Measurements from ENCODE around the gene FGFBP3.

The FGFBP3 gene, protein sequence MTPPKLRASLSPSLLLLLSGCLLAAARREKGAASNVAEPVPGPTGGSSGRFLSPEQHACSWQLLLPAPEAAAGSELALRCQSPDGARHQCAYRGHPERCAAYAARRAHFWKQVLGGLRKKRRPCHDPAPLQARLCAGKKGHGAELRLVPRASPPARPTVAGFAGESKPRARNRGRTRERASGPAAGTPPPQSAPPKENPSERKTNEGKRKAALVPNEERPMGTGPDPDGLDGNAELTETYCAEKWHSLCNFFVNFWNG

DNA sequence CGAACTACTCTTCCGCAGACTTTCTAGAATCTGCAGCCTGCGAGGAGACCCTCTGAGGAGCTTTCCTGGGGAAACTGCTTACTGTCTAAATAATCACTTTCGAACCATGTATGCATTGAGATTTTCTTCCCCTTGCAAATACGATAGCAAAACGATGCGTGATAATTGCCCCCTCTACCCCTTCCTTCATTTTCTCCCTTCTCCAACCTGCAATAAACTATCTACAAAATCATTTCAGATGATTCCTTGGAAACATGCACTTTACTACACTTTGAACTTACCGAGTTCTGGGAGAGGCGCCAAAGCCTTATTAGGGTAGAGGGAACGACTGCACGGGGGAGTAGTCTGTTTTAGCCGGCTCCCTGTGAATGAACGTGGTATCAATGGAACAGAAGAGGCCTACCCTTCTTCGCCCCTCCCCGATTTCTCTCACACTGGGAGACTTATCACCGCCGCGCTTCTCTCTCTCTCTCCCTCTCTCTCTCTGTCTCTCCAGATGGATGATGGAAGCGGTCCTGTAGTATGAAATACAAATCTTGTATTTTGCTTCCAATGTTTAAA lies at the start of gene FGFBP3:
FGFBP3 (minus strand) TSS at position 370 of the 561 bp plus-strand sequence. CDS start 517 bp downstream, outside the sequence.
- peak within 1 kb of the TSS; percentile 71 for H3K4me3 ChIP-seq (ENCODE audit: low read length)
- TF ChIP-seq, protein P1, sequence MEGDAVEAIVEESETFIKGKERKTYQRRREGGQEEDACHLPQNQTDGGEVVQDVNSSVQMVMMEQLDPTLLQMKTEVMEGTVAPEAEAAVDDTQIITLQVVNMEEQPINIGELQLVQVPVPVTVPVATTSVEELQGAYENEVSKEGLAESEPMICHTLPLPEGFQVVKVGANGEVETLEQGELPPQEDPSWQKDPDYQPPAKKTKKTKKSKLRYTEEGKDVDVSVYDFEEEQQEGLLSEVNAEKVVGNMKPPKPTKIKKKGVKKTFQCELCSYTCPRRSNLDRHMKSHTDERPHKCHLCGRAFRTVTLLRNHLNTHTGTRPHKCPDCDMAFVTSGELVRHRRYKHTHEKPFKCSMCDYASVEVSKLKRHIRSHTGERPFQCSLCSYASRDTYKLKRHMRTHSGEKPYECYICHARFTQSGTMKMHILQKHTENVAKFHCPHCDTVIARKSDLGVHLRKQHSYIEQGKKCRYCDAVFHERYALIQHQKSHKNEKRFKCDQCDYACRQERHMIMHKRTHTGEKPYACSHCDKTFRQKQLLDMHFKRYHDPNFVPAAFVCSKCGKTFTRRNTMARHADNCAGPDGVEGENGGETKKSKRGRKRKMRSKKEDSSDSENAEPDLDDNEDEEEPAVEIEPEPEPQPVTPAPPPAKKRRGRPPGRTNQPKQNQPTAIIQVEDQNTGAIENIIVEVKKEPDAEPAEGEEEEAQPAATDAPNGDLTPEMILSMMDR (IDR thresholded peaks at IDR 0.05; ENCODE audit: insufficient read depth, low read depth, low read length, missing control alignments), result no peak
- peak; percentile 46 for DNase-seq (ENCODE audit: low read depth)

DNA sequence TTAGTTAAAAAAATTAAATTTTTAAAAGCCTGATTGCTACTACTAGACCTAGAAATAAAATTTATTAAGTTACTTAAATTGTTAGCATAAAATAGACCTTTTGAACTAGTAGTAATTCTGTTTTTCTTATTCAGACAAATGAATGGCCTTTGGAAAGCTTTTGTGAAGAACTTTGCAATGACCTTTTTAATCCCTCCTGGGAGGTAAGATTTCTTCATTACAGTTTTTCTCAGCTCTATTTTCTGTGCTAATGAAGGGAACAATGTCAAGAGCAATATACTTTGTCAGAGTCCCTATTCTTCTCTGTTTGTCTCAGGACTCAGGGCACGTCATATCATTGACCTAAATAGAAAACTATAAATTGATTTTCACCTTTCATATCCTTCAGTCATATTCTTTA lies 47.8 kb upstream of the FGFBP3 start:
- DNase-seq (ENCODE audit: low read depth), result no peak
- H3K4me3 ChIP-seq (ENCODE audit: low read length), result no peak overlapping the region
- TF ChIP-seq, protein P1 (IDR thresholded peaks at IDR 0.05; ENCODE audit: insufficient read depth, low read depth, low read length, missing control alignments), result no peak

DNA sequence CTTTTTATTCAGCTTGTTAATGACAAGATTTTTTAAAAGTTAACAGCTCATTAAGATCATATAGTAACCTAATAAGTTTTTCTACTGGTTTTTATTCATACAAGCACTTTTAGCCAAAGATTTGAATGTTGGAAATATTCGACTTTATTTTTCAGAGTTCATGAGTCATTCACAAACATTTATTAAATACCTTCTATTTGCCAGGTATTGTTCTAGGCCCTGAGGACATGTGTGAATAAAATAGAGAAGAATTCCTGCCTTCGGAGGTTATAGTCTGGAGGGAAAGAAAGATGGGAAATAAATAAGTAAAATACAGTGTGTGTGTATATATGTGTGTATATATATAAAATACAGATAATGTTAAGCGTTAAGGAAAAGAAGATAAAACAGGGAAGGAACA lies 45.8 kb upstream of the FGFBP3 start:
- H3K4me3 ChIP-seq (ENCODE audit: low read length), result no peak overlapping the region
- TF ChIP-seq, protein P1 (IDR thresholded peaks at IDR 0.05; ENCODE audit: insufficient read depth, low read depth, low read length, missing control alignments), result no peak
- DNase-seq (ENCODE audit: low read depth), result peak; percentile 47

DNA sequence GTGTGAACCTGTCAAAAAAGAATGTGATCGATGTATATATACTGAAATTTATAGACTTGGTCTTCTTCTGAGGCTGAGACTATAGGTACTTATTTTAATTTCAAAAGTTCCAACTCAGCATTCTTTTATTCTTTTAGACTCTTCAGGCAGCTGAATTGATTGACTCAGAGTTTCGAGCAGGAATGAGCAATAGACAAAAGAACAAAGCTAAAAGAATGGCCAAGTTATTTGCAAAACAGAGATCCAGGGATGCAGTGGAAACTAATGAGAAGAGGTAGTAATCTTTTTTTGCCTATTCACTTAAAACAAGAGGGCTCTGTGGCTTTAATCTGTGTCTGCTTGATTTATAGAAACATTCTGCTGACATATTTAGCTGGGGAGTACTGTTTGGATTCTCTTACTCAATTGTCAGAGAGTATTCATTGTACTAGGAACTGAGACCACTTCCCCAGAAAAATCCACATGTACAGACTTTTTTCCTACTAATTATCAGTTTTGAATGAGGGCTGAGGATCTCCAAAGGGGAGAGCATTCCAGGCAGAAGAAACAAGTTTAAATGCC lies 44.4 kb upstream of the FGFBP3 start:
- H3K4me3 ChIP-seq (ENCODE audit: low read length), result no peak overlapping the region
- TF ChIP-seq, protein P1 (IDR thresholded peaks at IDR 0.05; ENCODE audit: insufficient read depth, low read depth, low read length, missing control alignments), result no peak
- peak; percentile 56 for DNase-seq (ENCODE audit: low read depth)

DNA sequence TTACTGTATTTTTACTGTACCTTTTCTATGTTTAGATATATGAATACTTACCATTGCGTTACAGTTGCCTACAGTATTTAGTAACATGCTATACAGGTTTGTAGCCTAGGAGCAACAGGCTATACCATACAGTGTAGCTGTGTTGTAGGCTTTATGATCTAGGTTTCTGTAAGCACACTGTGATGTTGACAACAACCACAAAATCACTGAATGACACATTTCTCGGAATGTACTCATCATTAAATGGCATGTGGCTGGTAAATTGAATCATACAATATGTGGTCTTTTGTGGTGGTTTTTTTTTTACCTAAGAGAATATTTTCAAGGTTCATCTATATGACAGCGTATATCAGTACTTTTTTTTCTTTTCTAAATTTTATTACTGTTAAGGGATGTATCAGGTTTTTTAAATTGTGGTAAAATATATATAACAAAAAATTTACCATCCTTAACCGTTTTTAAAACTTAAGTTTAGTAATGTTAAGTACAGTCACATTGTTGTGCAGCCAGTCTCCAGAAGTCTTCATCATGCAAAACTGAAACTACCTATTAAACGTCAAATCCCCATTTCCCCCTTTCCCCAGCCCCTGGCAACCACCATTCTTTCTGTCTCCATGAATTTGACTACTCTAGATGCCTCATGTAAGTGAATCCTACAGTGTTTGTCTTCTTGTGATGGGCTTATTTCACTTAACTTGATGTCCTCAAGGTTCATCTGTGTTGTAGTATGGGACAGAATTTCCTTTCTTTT lies 35.8 kb upstream of the FGFBP3 start:
- peak; percentile 65 for DNase-seq (ENCODE audit: low read depth)
- TF ChIP-seq, protein P1 (IDR thresholded peaks at IDR 0.05; ENCODE audit: insufficient read depth, low read depth, low read length, missing control alignments), result no peak

DNA sequence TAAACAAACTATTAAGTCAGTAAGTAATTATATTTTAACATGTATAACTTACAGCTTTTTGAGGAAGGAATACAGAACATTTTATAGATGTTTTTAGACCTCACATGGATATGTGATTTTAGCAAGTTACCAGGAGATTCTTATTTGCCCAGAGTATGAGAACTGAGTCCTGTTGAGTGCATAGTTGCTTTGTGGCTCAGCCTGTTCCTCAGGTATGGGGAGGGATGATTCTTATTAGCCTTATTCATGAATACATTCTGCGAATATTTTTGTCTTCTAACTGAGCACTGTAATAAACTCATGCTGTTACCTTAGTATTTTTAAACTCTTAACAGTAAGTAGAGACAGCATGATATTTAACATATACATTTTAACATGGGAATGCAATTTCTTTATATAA lies 32.1 kb upstream of the FGFBP3 start:
- H3K4me3 ChIP-seq (ENCODE audit: low read length), result no peak overlapping the region
- peak; percentile 58 for DNase-seq (ENCODE audit: low read depth)
- TF ChIP-seq, protein P1 (IDR thresholded peaks at IDR 0.05; ENCODE audit: insufficient read depth, low read depth, low read length, missing control alignments), result no peak

More for the DNA sequence above, 35.8 kb upstream of the FGFBP3 start:
- H3K4me3 ChIP-seq (ENCODE audit: low read length), result no peak overlapping the region

Measured in epithelial cell of esophagus (primary cell).